Neuronal stem cell (in vitro differentiated cells): ENCODE data around the gene MTR.

ENCODE experiments used
- DNase-seq: peaks from one replicate; pipeline ENCODE4 v3.0.0-alpha.2; 2013; ENCODE audit warnings: low spot score
- H2AFZ ChIP-seq: one replicate; pipeline ENCODE4 v1.6.1; 2013; ENCODE audit warnings: mild to moderate bottlenecking, low read length, inconsistent platforms
- H2AK5ac ChIP-seq: 2 replicates; pipeline ENCODE4 v1.6.1; 2013; ENCODE audit warnings: low read depth, mild to moderate bottlenecking, inconsistent platforms, low read length, moderate library complexity, mixed read lengths
- H2BK120ac ChIP-seq: 2 replicates; pipeline ENCODE4 v1.6.1; 2013; ENCODE audit warnings: low read depth, mild to moderate bottlenecking, inconsistent platforms, low read length, moderate library complexity, mixed read lengths
- H2BK12ac ChIP-seq: one replicate; pipeline ENCODE4 v1.6.1; 2013; ENCODE audit warnings: low read length, inconsistent platforms
- H2BK15ac ChIP-seq: 2 replicates; pipeline ENCODE4 v1.6.1; 2013; ENCODE audit warnings: mild to moderate bottlenecking, low read length, inconsistent platforms, mixed read lengths
- H2BK5ac ChIP-seq: one replicate; pipeline ENCODE4 v1.6.1; 2013; ENCODE audit warnings: inconsistent platforms, mild to moderate bottlenecking, low read length, moderate library complexity
- H3K14ac ChIP-seq: one replicate; pipeline ENCODE4 v1.6.1; 2013; ENCODE audit warnings: low read length, inconsistent platforms
- H3K18ac ChIP-seq: 2 replicates; pipeline ENCODE4 v1.6.1; 2013; ENCODE audit warnings: low read length, inconsistent platforms
- H3K23ac ChIP-seq: 2 replicates; pipeline ENCODE4 v1.6.1; 2013; ENCODE audit warnings: low read depth, mild to moderate bottlenecking, mixed read lengths, low read length, inconsistent platforms; ENCODE audit not compliant: poor library complexity
- H3K27ac ChIP-seq: replicated peaks from 3 replicates; pipeline ENCODE4 v1.5.1; 2013; ENCODE audit warnings: low read length, inconsistent platforms
- H3K27me3 ChIP-seq, 3 experiments: 2 replicates each; pipeline ENCODE4 v1.6.1; 2013; ENCODE audit warnings: low read length in 3 of 3, mild to moderate bottlenecking in 2 of 3, inconsistent platforms in 1 of 3, low read depth in 1 of 3, mixed read lengths in 1 of 3, moderate library complexity in 1 of 3; ENCODE audit not compliant: control insufficient read depth in 3 of 3, insufficient read depth in 3 of 3
- H3K36me3 ChIP-seq, 2 donors: replicated peaks in 1 of 2; 2 replicates each; pipeline ENCODE4 v1.6.1; 2013; ENCODE audit warnings: low read length in 2 of 2; ENCODE audit not compliant: control insufficient read depth in 2 of 2, insufficient read depth in 2 of 2
- H3K4ac ChIP-seq: 2 replicates; pipeline ENCODE4 v1.6.1; 2013; ENCODE audit warnings: inconsistent platforms, mild to moderate bottlenecking, low read length, moderate library complexity
- H3K4me1 ChIP-seq, 2 donors: 1 replicate in 1 of 2; 2 replicates in 1 of 2; pipeline ENCODE4 v1.6.1; 2013; ENCODE audit warnings: low read length in 2 of 2, low read depth in 1 of 2; ENCODE audit not compliant: control insufficient read depth in 2 of 2, insufficient read depth in 1 of 2
- H3K4me2 ChIP-seq: one replicate; pipeline ENCODE4 v1.6.1; 2013; ENCODE audit warnings: mild to moderate bottlenecking, low read length, inconsistent platforms; ENCODE audit not compliant: insufficient read depth, poor library complexity, severe bottlenecking
- H3K4me3 ChIP-seq, 2 donors: 2 replicates each; pipeline ENCODE4 v1.5.1; 2013; ENCODE audit warnings: low read length in 2 of 2, mild to moderate bottlenecking in 2 of 2, inconsistent platforms in 1 of 2, moderate library complexity in 1 of 2
- H3K79me1 ChIP-seq: one replicate; pipeline ENCODE4 v1.6.1; 2013; ENCODE audit warnings: low read depth, mild to moderate bottlenecking, inconsistent platforms, low read length, moderate library complexity
- H3K9ac ChIP-seq: one replicate; pipeline ENCODE4 v1.6.1; 2013; ENCODE audit warnings: mild to moderate bottlenecking, low read depth, low read length, inconsistent platforms; ENCODE audit not compliant: poor library complexity
- H3K9me3 ChIP-seq, 2 donors: replicated peaks in 1 of 2; 2 replicates each; pipeline versions ENCODE3 to v1.6.1; 2013; ENCODE audit warnings: low read length in 2 of 2, mild to moderate bottlenecking in 2 of 2, inconsistent platforms in 1 of 2, low read depth in 1 of 2, mixed read lengths in 1 of 2, moderate library complexity in 1 of 2; ENCODE audit not compliant: control insufficient read depth in 2 of 2, insufficient read depth in 1 of 2
- H4K8ac ChIP-seq: one replicate; pipeline ENCODE4 v1.6.1; 2013; ENCODE audit warnings: low read depth, mild to moderate bottlenecking, inconsistent platforms, low read length, moderate library complexity
- H4K91ac ChIP-seq: one replicate; pipeline ENCODE4 v1.6.1; 2013; ENCODE audit warnings: low read length, low read depth, mild to moderate bottlenecking, inconsistent platforms; ENCODE audit not compliant: poor library complexity
- WGBS, 2 donors: extraction: QIAGEN DNeasy Blood & Tissue Kit; methylation state at CpG; one replicate each; pipeline ENCODE4 v1.1.7; 2013; ENCODE audit warnings: missing lambda C conversion rate in 2 of 2, mixed read lengths in 1 of 2; ENCODE audit not compliant: insufficient read length in 2 of 2, insufficient replicate concordance in 1 of 2; ENCODE audit errors: extremely low coverage in 2 of 2; 5-methylcytosine and 5-hydroxymethylcytosine counted together

The MTR gene

DNA sequence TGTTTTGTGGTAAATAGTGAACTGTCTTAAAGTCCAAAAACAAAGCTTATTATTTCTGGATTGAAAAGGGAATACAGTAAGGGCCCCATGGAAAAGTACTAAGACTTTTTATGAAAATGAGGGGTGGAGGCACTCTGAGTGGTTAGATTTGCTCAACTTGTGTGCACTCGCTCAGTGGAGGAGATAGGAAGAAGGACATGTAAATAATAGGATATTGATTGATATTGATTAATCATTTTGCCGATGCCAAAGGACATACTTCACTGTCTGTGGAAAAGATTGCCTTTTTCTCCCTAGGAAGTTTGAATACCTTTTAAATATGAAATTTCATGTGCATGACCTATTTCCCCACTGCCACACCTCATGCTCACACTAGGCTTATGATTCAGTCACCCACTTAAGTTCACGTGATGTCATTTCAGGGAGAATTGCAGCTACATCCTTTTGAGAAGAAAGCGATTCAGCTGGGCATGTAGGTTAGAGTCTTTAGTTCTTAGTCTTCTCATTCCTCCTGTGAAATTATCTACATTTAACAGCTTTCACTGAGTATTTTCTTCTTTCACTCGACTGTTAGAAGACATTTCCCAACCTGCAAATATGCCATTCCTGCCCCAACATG is 5.0 kb downstream of the MTR start:
- DNase-seq: no peak
- Histone ChIP-seq H3K4ac (no peak overlapping the region), H2AK5ac (no peak overlapping the region), H3K4me2 (no peak overlapping the region), H4K8ac (no peak overlapping the region), H3K9ac (no peak overlapping the region), H3K18ac (no peak overlapping the region), H3K23ac (no peak overlapping the region), H2BK120ac (no peak overlapping the region), H3K27me3 (no peaks in the 10 kb centered on the region), H3K79me1 (no peaks in the 10 kb centered on the region), H3K4me3 (no peak overlapping the region), H2BK12ac (no peak overlapping the region), H3K36me3 (peaks cover 0 to 26% of the 10 kb centered on the region in 2 donors), H3K4me1 (no peaks in the 10 kb centered on the region), H4K91ac (no peak overlapping the region), H3K9me3 (no peaks in the 10 kb centered on the region), H2BK5ac (no peak overlapping the region), H2BK15ac (no peak overlapping the region), H3K27ac (no peak overlapping the region), H2AFZ (no peak overlapping the region), H3K14ac (no peak overlapping the region)
- no CpG with 5 or more reads among the region's 5 CpGs for WGBS, 2 donors

DNA sequence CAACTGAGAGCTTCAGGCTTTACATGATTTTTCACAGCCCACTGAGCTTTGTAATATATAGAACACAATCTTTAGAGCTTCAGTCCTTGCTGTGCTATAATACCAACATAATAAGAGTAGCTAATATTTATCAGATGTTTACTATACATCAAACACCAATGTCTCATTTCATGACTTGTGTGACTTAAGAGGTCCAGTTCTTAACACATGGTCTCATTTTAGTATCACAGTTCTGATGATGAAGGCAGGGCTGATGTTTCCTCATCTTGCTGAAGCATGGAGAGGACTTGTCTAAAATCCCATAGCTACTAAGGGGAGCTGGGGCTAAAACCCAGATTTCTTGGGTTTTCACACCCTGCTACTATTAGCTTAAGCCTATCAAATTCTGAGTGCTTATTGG is 5.5 kb downstream of the MTR start:
- Histone ChIP-seq H3K79me1 (no peaks in the 10 kb centered on the region), H4K91ac (no peak overlapping the region), H3K18ac (no peak overlapping the region), H3K4ac (no peak overlapping the region), H2BK120ac (no peak overlapping the region), H2BK15ac (no peak overlapping the region), H3K36me3 (peaks cover 0 to 31% of the 10 kb centered on the region in 2 donors), H2BK12ac (no peak overlapping the region), H3K4me3 (no peak overlapping the region), H3K9ac (no peak overlapping the region), H3K14ac (no peak overlapping the region), H2BK5ac (no peak overlapping the region), H3K9me3 (no peaks in the 10 kb centered on the region), H3K4me1 (no peaks in the 10 kb centered on the region), H2AK5ac (no peak overlapping the region), H3K27ac (no peak overlapping the region), H2AFZ (no peak overlapping the region), H4K8ac (no peak overlapping the region), H3K27me3 (no peaks in the 10 kb centered on the region), H3K4me2 (no peak overlapping the region), H3K23ac (no peak overlapping the region)
- no peak for DNase-seq

DNA sequence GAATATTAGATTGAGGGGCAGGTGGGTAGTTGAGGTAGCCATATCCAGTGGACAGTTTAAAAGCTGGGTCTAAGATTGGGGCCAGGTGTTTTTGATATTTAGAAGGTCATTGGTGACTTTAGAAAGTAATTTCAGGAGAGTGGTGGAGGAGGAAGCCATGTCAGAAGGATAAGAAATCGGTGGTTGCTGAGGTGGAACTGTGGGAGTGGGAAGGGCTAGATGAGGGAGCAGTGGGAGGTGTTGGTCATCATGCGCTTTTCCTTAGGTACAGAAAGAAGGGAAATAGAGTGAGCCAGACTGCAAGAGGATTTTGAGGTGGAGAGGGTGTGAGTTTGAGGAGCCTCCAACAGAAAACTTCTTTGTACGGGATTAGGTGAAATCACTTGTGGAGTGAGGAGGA is 7.2 kb downstream of the MTR start:
- DNase-seq: no peak
- Histone ChIP-seq H2BK5ac (no peak overlapping the region), H3K4ac (no peak overlapping the region), H3K9me3 (no peaks in the 10 kb centered on the region), H3K9ac (no peak overlapping the region), H2AFZ (no peak overlapping the region), H4K91ac (no peak overlapping the region), H3K4me2 (no peak overlapping the region), H2BK12ac (no peak overlapping the region), H3K27ac (no peak overlapping the region), H2BK15ac (no peak overlapping the region), H3K18ac (no peak overlapping the region), H2AK5ac (no peak overlapping the region), H3K36me3 (peaks cover 0 to 47% of the 10 kb centered on the region in 2 donors), H3K79me1 (no peaks in the 10 kb centered on the region), H3K4me3 (no peak overlapping the region), H2BK120ac (no peak overlapping the region), H3K4me1 (no peaks in the 10 kb centered on the region), H3K14ac (no peak overlapping the region), H3K27me3 (no peaks in the 10 kb centered on the region), H3K23ac (no peak overlapping the region), H4K8ac (no peak overlapping the region)
- WGBS, 2 donors: no CpG with 5 or more reads among the region's 3 CpGs

- Histone ChIP-seq H3K9me3 (no peaks in the 10 kb centered on the region), H3K36me3 (peaks cover 0 to 86% of the 10 kb centered on the region in 2 donors), H3K27ac (no peak overlapping the region), H4K8ac (no peak overlapping the region), H2AK5ac (no peak overlapping the region), H3K79me1 (no peaks in the 10 kb centered on the region), H2BK120ac (no peak overlapping the region), H3K9ac (no peak overlapping the region), H2BK5ac (no peak overlapping the region), H2BK15ac (no peak overlapping the region), H3K4me2 (no peak overlapping the region), H3K4ac (no peak overlapping the region), H3K18ac (no peak overlapping the region), H4K91ac (no peak overlapping the region), H3K4me1 (no peaks in the 10 kb centered on the region), H3K27me3 (no peaks in the 10 kb centered on the region), H2AFZ (no peak overlapping the region), H3K14ac (no peak overlapping the region), H3K23ac (no peak overlapping the region), H3K4me3 (no peak overlapping the region), H2BK12ac (no peak overlapping the region)
- no CpG with 5 or more reads among the region's 2 CpGs for WGBS, 2 donors
- DNase-seq: no peak
Measured at GRCh38 chr1:236806634-236807033, 11.5 kb downstream of the MTR start.
